Measurements from ENCODE around the gene DNAJA3. TPM values are rescaled to one million over a fixed set of nuclear protein-coding genes. Genes with fewer than 3 reads are reported as not detected.

Gene DNAJA3
- total and polyA plus RNA-seq, 10 of the 15 experiments (the other 5 are each of a cell fraction or from before 2014, with no cell fraction given): 8.4 to 141 (median 60.8) TPM

DNA sequence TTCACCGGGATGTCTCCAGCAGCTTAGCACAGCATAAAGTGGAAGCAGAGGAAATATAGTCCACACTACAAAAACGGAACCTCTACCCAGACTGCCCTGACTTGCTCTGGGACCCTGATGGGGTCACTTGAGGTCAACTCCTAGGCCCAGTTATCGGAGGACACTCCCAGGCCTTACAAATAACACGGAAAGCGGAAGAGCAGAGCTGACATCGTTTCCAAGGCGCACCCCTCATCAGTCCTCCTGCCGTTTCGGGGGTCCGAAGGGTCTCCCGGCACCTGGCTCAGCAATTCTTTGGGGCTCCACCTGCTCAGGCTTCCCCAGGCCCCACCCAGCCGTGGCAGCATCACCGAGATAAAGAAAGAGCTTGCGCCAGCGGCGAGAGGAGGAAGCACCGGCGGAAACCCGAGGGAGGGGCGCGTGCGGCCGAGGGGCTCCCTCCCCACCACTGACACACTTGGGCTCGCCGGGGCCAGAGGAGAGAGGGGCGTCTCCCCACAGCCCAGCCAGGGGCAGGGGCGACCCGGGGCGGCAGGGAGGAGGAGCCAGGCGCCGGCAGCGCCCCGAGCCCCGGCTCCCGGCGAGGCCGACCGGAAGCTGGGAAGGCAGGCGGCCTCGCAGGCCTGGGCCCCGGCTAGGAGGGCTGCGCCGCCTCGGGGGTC is 10.0 kb upstream of the DNAJA3 start (continued):
- TF ChIP-seq SIN3A (IDR thresholded peaks at IDR 0.05; ENCODE audit: low read depth, low read length): peak; percentile 48; the same call in 1 of the 2 replicates
- TF ChIP-seq GATAD2B (conservative IDR thresholded peaks at IDR 0.05; ENCODE audit: low read depth): 0 out of 2 replicates have a peak, but pooled peaks have one; percentile 30
- no peak for TF ChIP-seq BMI1 (IDR thresholded peaks at IDR 0.05; ENCODE audit: borderline replicate concordance)
- no peak for TF ChIP-seq CBFB (IDR thresholded peaks at IDR 0.05; ENCODE audit: low read depth)

GRCh38 chr16:4416200-4417032 is 9.3 kb upstream of the DNAJA3 start, which contains the start of gene CORO7:
TSS of gene CORO7 (minus strand) at chr16:4416596. CDS start at chr16:4416518, 78 bp downstream.
- BruUV-seq (replicated peaks): no TSS peak
- no peak for TF ChIP-seq JUND (IDR thresholded peaks at IDR 0.05; ENCODE audit: low read depth, low read length)
- TF ChIP-seq PRDM15 (CRISPR knock-in tag; IDR thresholded peaks at IDR 0.05): no peak
- no peak for TF ChIP-seq IRF5 (IDR thresholded peaks at IDR 0.05; ENCODE audit: borderline replicate concordance)
- TF ChIP-seq SP1 (IDR thresholded peaks at IDR 0.05; ENCODE audit: low read depth, low read length): peak; percentile 87
- no peak for TF ChIP-seq ELK1 (IDR thresholded peaks at IDR 0.05; ENCODE audit: low read depth, low read length)
- no peak for TF ChIP-seq NFIC (IDR thresholded peaks at IDR 0.05; ENCODE audit: low read depth, low read length)
- TF ChIP-seq SMARCA5 (IDR thresholded peaks at IDR 0.05): peak; percentile 75

More at GRCh38 chr16:4416200-4417032, 9.3 kb upstream of the DNAJA3 start, which contains the start of gene CORO7:
- Histone ChIP-seq H3K9ac (ENCODE audit: control insufficient read depth, insufficient read depth, low read length) (peak within 1 kb of the TSS; percentile 79), H3K4me2 (ENCODE audit: control insufficient read depth, insufficient read depth) (peak within 1 kb of the TSS; percentile 98), H3K9me3 (replicated peaks; ENCODE audit: control insufficient read depth, insufficient read depth, low read length) (no peaks in the 10 kb centered on the region), H2AFZ (ENCODE audit: control insufficient read depth, low read depth, low read length) (peak within 1 kb of the TSS; percentile 94), H4K20me1 (ENCODE audit: control insufficient read depth, insufficient read depth) (peaks cover 5% of the 10 kb centered on the region; the same call in 1 of the 2 replicates), H3K36me3 (ENCODE audit: control insufficient read depth in 2 of 2, insufficient read depth in 2 of 2, low read length in 1 of 2) (peaks cover 9 to 12% of the 10 kb centered on the region in 2 experiments), H3K4me1 (ENCODE audit: control insufficient read depth, insufficient read depth, low read length) (peaks cover 20% of the 10 kb centered on the region), H3K4me3 (peak within 1 kb of the TSS; percentile 92), H3K27me3 (replicated peaks in 1 of 2; ENCODE audit: control insufficient read depth in 2 of 2, insufficient read depth in 2 of 2, low read length in 1 of 2) (no peaks in the 10 kb centered on the region), H3K27ac (ENCODE audit: control insufficient read depth, insufficient read depth) (peak within 1 kb of the TSS; percentile 83), H3K79me2 (ENCODE audit: control insufficient read depth, insufficient read depth, low read length) (peaks cover 38% of the 10 kb centered on the region)
- POLR2A ChIA-PET: interaction anchor here (0.5 to 4.0 kb wide), 7 partner anchors 12 to 199 kb away, joined by 3 to 33 read pairs (median 3); partner anchors contain the start of genes HMOX2 and NMRAL1
- SMC1A ChIA-PET (ENCODE audit: uncharacterized antibody, unreplicated experiment): interaction anchor here (1.1 to 1.8 kb wide), 4 partner anchors 11 to 89 kb away, joined by 5 to 8 read pairs (median 6); partner anchors contain the start of gene PAM16
- DNase-seq (ENCODE audit: low read depth, low spot score): peak; percentile 76
- intact Hi-C loops (cut with micrococcal nuclease; ENCODE audit: unreplicated experiment) (loop anchor here (2.0 kb wide), 1 partner anchor 60 kb away; the partner anchor contains the start of gene HMOX2), in situ Hi-C loops (cut with MboI) (no loop called here)
- ATAC-seq: peak; percentile 86
- CTCF ChIA-PET: interaction anchor here (0.6 to 2.3 kb wide), 8 partner anchors 11 to 200 kb away, joined by 3 to 14 read pairs (median 3); no protein-coding TSS in a partner anchor
- RAD21 ChIA-PET (ENCODE audit: unreplicated experiment): interaction anchor here (0.8 to 1.5 kb wide), 6 partner anchors 13 to 208 kb away, joined by 3 to 6 read pairs (median 3); partner anchors contain the start of gene MGRN1
- WGBS (ENCODE audit: insufficient coverage, insufficient replicate concordance, low lambda C conversion rate, missing lambda C conversion rate): under 1% methylated on average over 55 of the region's 92 CpGs
- FAIRE-seq: peak; percentile 97

All from GM12878 (cell line).